Endothelial cell of umbilical vein (primary cell): ENCODE data around the gene RNPEPL1. TPM values are rescaled to one million over a fixed set of nuclear protein-coding genes. Genes with fewer than 3 reads are reported as not detected.

Experiments used
- BruUV-seq: library from RNA; stranded (reverse); fragments of 400-500 nt; replicated peaks from 2 replicates; lab custom pipeline; 2021; lab: Mats Ljungman, UMichigan
- CTCF ChIA-PET: fragments of 300-600, 350-600 bp; sonication (Branson Sonifier 250); formaldehyde crosslinking; loops from one replicate; lab custom pipeline; 2021; ENCODE audit warnings: antibody characterized with exemption, inconsistent platforms; lab: Charles Lee
- POLR2A ChIA-PET: fragments of 300-600, 350-600 bp; sonication (Branson Sonifier 250); formaldehyde crosslinking; loops from one replicate; lab custom pipeline; 2021; ENCODE audit warnings: antibody characterized with exemption, inconsistent platforms; lab: Charles Lee
- DNase-seq: peaks from one replicate; pipeline ENCODE4 v3.0.0-alpha.2; 2011; ENCODE audit warnings: low read depth, low spot score
- FAIRE-seq: peaks from 2 replicates; lab custom pipeline; 2011; peaks lifted over from hg19 to GRCh38; lab: Jason Lieb, UNC
- H2AFZ ChIP-seq: 2 replicates; pipeline ENCODE4 v1.6.0; 2012; ENCODE audit warnings: low read depth, low read length, control low read depth, inconsistent platforms
- H3K27ac ChIP-seq: 2 replicates; pipeline ENCODE4 v1.5.1; 2011; ENCODE audit warnings: low read depth, mild to moderate bottlenecking, control low read depth, low read length, moderate library complexity; ENCODE audit not compliant: insufficient read depth
- H3K27me3 ChIP-seq, 2 experiments: 2 replicates each; pipeline versions ENCODE4 v1.6.0 to v1.6.1; 2011; ENCODE audit warnings: low read length in 2 of 2, mixed read lengths in 1 of 2; ENCODE audit not compliant: control insufficient read depth in 2 of 2, insufficient read depth in 2 of 2
- H3K36me3 ChIP-seq, 2 experiments: 2 replicates in 1 of 2; 3 replicates in 1 of 2; pipeline ENCODE4 v1.5.1; 2011; ENCODE audit warnings: low read length in 2 of 2, mild to moderate bottlenecking in 1 of 2, moderate library complexity in 1 of 2; ENCODE audit not compliant: control insufficient read depth in 2 of 2, insufficient read depth in 2 of 2; ENCODE audit errors: extremely low read depth in 1 of 2
- H3K4me1 ChIP-seq: 3 replicates; pipeline ENCODE4 v1.5.1; 2011; ENCODE audit warnings: mild to moderate bottlenecking, low read length; ENCODE audit not compliant: control insufficient read depth, insufficient read depth; ENCODE audit errors: extremely low read depth
- H3K4me2 ChIP-seq: 2 replicates; pipeline ENCODE4 v1.6.1; 2011; ENCODE audit warnings: low read length, control low read depth, mixed read lengths; ENCODE audit not compliant: insufficient read depth
- H3K4me3 ChIP-seq, 3 experiments: fragments of 200-600 bp in 1 of 3; sonication (generic), shearing (Covaris generic) in 1 of 3; replicated peaks in 1 of 3; 2 replicates each; pipeline ENCODE4 v1.5.1; 2011 to 2016; ENCODE audit warnings: control low read depth in 3 of 3, low read length in 3 of 3, mild to moderate bottlenecking in 2 of 3, inconsistent platforms in 1 of 3, low read depth in 1 of 3, moderate library complexity in 1 of 3; ENCODE audit not compliant: insufficient read depth in 1 of 3
- H3K79me2 ChIP-seq: 2 replicates; pipeline ENCODE4 v1.6.0; 2012; ENCODE audit warnings: low read length, inconsistent platforms; ENCODE audit not compliant: control insufficient read depth, insufficient read depth
- H3K9ac ChIP-seq: replicated peaks from 2 replicates; pipeline ENCODE3; 2011; ENCODE audit warnings: low read length, control low read depth; ENCODE audit not compliant: insufficient read depth; ENCODE audit errors: extremely low read depth
- H3K9me1 ChIP-seq: replicated peaks from 3 replicates; pipeline ENCODE4 v1.6.0; 2011; ENCODE audit warnings: mild to moderate bottlenecking, low read length; ENCODE audit not compliant: control insufficient read depth, insufficient read depth; ENCODE audit errors: extremely low read depth
- H3K9me3 ChIP-seq: replicated peaks from 2 replicates; pipeline ENCODE4 v1.5.1; 2012; ENCODE audit warnings: low read length, inconsistent platforms; ENCODE audit not compliant: control insufficient read depth, insufficient read depth
- H4K20me1 ChIP-seq: replicated peaks from 2 replicates; pipeline ENCODE3; 2011; ENCODE audit warnings: mild to moderate bottlenecking, low read length; ENCODE audit not compliant: control insufficient read depth, insufficient read depth; ENCODE audit errors: extremely low read depth
- EZH2 ChIP-seq: IDR thresholded peaks from 2 replicates; pipeline ENCODE4 v1.6.1; 2012; ENCODE audit warnings: borderline replicate concordance, low read depth, mild to moderate bottlenecking, moderate library complexity, low read length, inconsistent platforms; ENCODE audit not compliant: severe bottlenecking
- FOS ChIP-seq: IDR thresholded peaks from 2 replicates; pipeline ENCODE4 v1.6.1; 2011; ENCODE audit warnings: mild to moderate bottlenecking, low read length, moderate library complexity, borderline replicate concordance; ENCODE audit not compliant: insufficient read depth
- GATA2 ChIP-seq: IDR thresholded peaks from 2 replicates; pipeline ENCODE4 v1.7.0; 2011; ENCODE audit warnings: low read depth, mild to moderate bottlenecking, moderate library complexity, mixed read lengths, low read length; ENCODE audit not compliant: insufficient read length, insufficient read depth
- JUN ChIP-seq: IDR thresholded peaks from 2 replicates; pipeline ENCODE4 v1.6.1; 2011; ENCODE audit warnings: borderline replicate concordance, low read depth; ENCODE audit not compliant: insufficient read length, insufficient read depth
- MYC ChIP-seq: IDR thresholded peaks from one replicate; pipeline ENCODE4 v1.6.1; 2011; ENCODE audit warnings: mild to moderate bottlenecking, low read depth, low read length
- POLR2A ChIP-seq: IDR thresholded peaks from 2 replicates; pipeline ENCODE4 v1.6.1; 2012; ENCODE audit warnings: low read depth, mild to moderate bottlenecking, control low read depth, low read length
- POLR2AphosphoS5 ChIP-seq: IDR thresholded peaks from 2 replicates; pipeline ENCODE4 v1.6.1; 2012; ENCODE audit warnings: low read depth, mild to moderate bottlenecking, control low read depth, low read length, moderate library complexity; ENCODE audit not compliant: insufficient read depth
- dilution Hi-C: fragments of 300-500 bp; cut with MboI; formaldehyde crosslinking; loops from one replicate; pipeline ENCODE4 v1.15.0; 2019; ENCODE audit warnings: low sequenced_read_pairs; ENCODE audit not compliant: extremely low pct_ligation_motif_present
- intact Hi-C: fragments of 100-400 bp; cut with micrococcal nuclease; formaldehyde crosslinking; loops from one replicate; pipeline ENCODE4 v1.10.0; 2022
- polyA plus RNA-seq, 4 experiments: library from polyadenylated mRNA; depleted of rRNA in 3 of 4; stranded (reverse) in 3 of 4; unstranded in 1 of 4; fragments of >200 nt; gene quantifications; 2 replicates each; pipeline versions ENCODE4 v1.2.1 to v1.2.3, GENCODE V29; 2011 to 2012; ENCODE audit warnings: missing spikeins in 1 of 4
- total RNA-seq: library from RNA; stranded (reverse); gene quantifications from 2 replicates; pipeline ENCODE4 v1.2.3, GENCODE V29; 2021
- TF ChIP-seq, protein P1 (sequence below): IDR thresholded peaks from 2 replicates; pipeline ENCODE4 v1.6.1; 2011; ENCODE audit not compliant: insufficient read depth, insufficient read length
- TF ChIP-seq, protein P2 (sequence below), 2 donors: IDR thresholded peaks; 1 replicate in 1 of 2; 2 replicates in 1 of 2; pipeline ENCODE4 v1.5.1; 2011; ENCODE audit warnings: low read length in 2 of 2, mild to moderate bottlenecking in 2 of 2, moderate library complexity in 2 of 2, control low read depth in 1 of 2, inconsistent platforms in 1 of 2, low read depth in 1 of 2; ENCODE audit not compliant: insufficient read depth in 1 of 2; ENCODE audit errors: extremely low read depth in 1 of 2

The RNPEPL1 gene
- total and polyA plus RNA-seq, 2 donors (not counting 3 experiments of a cell fraction or from before 2014, with no cell fraction given): 35.8 to 67.1 TPM

DNA sequence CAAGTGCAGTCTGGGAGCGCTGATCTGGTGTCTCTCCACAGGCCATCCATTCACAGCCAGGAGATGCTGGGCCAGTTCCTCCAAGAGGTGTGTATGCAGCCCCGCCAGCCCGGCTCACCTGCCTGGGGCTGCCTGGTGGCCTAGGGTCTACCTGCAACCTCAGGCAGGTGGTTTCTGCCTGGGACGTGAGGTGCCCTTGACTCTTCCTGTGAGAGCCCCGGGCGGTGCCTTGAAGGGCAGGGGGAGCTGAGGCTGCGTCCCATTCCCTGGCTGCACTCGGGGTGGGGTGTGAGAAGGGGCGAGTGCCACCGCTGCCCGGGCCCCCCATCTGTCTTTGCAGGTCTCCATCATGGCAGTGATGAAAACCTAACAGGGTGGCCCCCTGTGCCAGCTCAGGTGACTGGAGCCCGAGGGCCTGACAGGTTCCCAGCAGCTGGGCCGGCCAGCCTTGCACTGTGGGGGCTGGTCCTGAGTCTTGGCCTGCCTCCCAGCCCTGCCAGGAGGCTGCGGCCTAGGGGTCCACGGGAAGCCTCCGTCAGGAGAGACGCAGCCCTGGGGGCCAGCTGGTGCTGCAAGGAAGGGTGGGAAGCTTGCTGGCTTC, 30.1 kb downstream of the RNPEPL1 start:
- H3K4me2 ChIP-seq: no peak overlapping the region
- FAIRE-seq (no peak), DNase-seq (no peak)
- no peaks in the 10 kb centered on the region for H3K4me1 ChIP-seq
- no peak overlapping the region for H3K9ac ChIP-seq
- no peak overlapping the region for H2AFZ ChIP-seq
- dilution Hi-C loops (no loop called here), intact Hi-C loops (no loop called here)
- no peaks in the 10 kb centered on the region for H3K79me2 ChIP-seq
- no peak overlapping the region for H3K4me3 ChIP-seq
- CTCF ChIA-PET: no interaction called here
- TF ChIP-seq POLR2AphosphoS5 (no peak), GATA2 (no peak), EZH2 (no peak), POLR2A (no peak), FOS (no peak), MYC (no peak), JUN (no peak)
- TF ChIP-seq, protein P1, sequence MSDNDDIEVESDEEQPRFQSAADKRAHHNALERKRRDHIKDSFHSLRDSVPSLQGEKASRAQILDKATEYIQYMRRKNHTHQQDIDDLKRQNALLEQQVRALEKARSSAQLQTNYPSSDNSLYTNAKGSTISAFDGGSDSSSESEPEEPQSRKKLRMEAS: no peak
- TF ChIP-seq, protein P2, sequence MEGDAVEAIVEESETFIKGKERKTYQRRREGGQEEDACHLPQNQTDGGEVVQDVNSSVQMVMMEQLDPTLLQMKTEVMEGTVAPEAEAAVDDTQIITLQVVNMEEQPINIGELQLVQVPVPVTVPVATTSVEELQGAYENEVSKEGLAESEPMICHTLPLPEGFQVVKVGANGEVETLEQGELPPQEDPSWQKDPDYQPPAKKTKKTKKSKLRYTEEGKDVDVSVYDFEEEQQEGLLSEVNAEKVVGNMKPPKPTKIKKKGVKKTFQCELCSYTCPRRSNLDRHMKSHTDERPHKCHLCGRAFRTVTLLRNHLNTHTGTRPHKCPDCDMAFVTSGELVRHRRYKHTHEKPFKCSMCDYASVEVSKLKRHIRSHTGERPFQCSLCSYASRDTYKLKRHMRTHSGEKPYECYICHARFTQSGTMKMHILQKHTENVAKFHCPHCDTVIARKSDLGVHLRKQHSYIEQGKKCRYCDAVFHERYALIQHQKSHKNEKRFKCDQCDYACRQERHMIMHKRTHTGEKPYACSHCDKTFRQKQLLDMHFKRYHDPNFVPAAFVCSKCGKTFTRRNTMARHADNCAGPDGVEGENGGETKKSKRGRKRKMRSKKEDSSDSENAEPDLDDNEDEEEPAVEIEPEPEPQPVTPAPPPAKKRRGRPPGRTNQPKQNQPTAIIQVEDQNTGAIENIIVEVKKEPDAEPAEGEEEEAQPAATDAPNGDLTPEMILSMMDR (IDR thresholded peaks at IDR 0.05; ENCODE audit: extremely low read depth in 1 of 2, insufficient read depth in 1 of 2, low read depth in 1 of 2, low read length in 2 of 2): no peak
- no peak overlapping the region for H3K27ac ChIP-seq
- H3K27me3 ChIP-seq: no peaks in the 10 kb centered on the region
- H3K9me1 ChIP-seq: no peaks in the 10 kb centered on the region
- peaks cover 0 to 14% of the 10 kb centered on the region in 2 experiments for H3K36me3 ChIP-seq
- POLR2A ChIA-PET: no interaction called here
- no peaks in the 10 kb centered on the region for H3K9me3 ChIP-seq
- no peaks in the 10 kb centered on the region for H4K20me1 ChIP-seq
- BruUV-seq: TSS peak; percentile 34
